IMR-90 (cell line): Measurements from ENCODE around the gene GNG12. TPM values are rescaled to one million over a fixed set of nuclear protein-coding genes. Genes with fewer than 3 reads are reported as not detected.

ENCODE experiments used
- ATAC-seq: fragments of 200-7000 bp; cut with Tn5 transposase; 2 replicates; pipeline ENCODE4 v1.9.1; 2020; ENCODE audit warnings: low read depth, mild to moderate bottlenecking, moderate library complexity
- BruUV-seq: library from RNA; stranded (reverse); fragments of 400-500 nt; replicated peaks from 2 replicates; lab custom pipeline; 2021; lab: Mats Ljungman, UMichigan
- CTCF ChIA-PET: fragments of 300-600 bp; formaldehyde crosslinking; extraction: SDS; loops from one replicate; lab custom pipeline; 2021; ENCODE audit warnings: antibody characterized with exemption; lab: Yijun Ruan, JAX
- POLR2A ChIA-PET: fragments of 300-600 bp; sonication (Branson Sonifier 250); formaldehyde crosslinking; loops from one replicate; lab custom pipeline; 2022; ENCODE audit warnings: antibody characterized with exemption; ENCODE audit not compliant: unreplicated experiment; lab: Charles Lee
- DNase-seq: peaks from one replicate; pipeline ENCODE4 v3.0.0; 2013
- H2AFZ ChIP-seq: replicated peaks from 2 replicates; pipeline ENCODE3; 2013; ENCODE audit warnings: low read length, mild to moderate bottlenecking; ENCODE audit not compliant: poor library complexity
- H2AK5ac ChIP-seq: 2 replicates; pipeline ENCODE4 v1.6.1; 2013; ENCODE audit warnings: low read depth, low read length, inconsistent platforms
- H2AK9ac ChIP-seq: replicated peaks from 2 replicates; pipeline ENCODE3; 2013; ENCODE audit warnings: mild to moderate bottlenecking, low read depth, low read length, moderate library complexity; ENCODE audit not compliant: poor library complexity
- H2BK120ac ChIP-seq: 2 replicates; pipeline ENCODE4 v1.6.1; 2013; ENCODE audit warnings: low read depth, low read length, inconsistent platforms
- H2BK15ac ChIP-seq: 3 replicates; pipeline ENCODE4 v1.6.1; 2013; ENCODE audit warnings: low read depth, low read length, inconsistent platforms
- H2BK20ac ChIP-seq: 2 replicates; pipeline ENCODE4 v1.6.1; 2013; ENCODE audit warnings: low read depth, mild to moderate bottlenecking, inconsistent platforms, low read length, moderate library complexity
- H2BK5ac ChIP-seq: 2 replicates; pipeline ENCODE4 v1.6.1; 2013; ENCODE audit warnings: mild to moderate bottlenecking, low read depth, low read length, inconsistent platforms; ENCODE audit not compliant: poor library complexity, severe bottlenecking
- H3K14ac ChIP-seq: replicated peaks from 2 replicates; pipeline ENCODE4 v1.6.1; 2013; ENCODE audit warnings: low read depth, low read length, inconsistent platforms
- H3K18ac ChIP-seq: 2 replicates; pipeline ENCODE4 v1.6.1; 2013; ENCODE audit warnings: low read depth, low read length, control low read depth
- H3K23ac ChIP-seq: 2 replicates; pipeline ENCODE4 v1.6.1; 2013; ENCODE audit warnings: low read depth, low read length, inconsistent platforms
- H3K27ac ChIP-seq: 2 replicates; pipeline ENCODE4 v1.5.1; 2013; ENCODE audit warnings: mild to moderate bottlenecking, control low read depth, low read length; ENCODE audit not compliant: insufficient read depth
- H3K27me3 ChIP-seq: 2 replicates; pipeline ENCODE4 v1.6.1; 2013; ENCODE audit warnings: low read length; ENCODE audit not compliant: control insufficient read depth, insufficient read depth
- H3K36me3 ChIP-seq: 2 replicates; pipeline ENCODE4 v1.6.1; 2013; ENCODE audit warnings: low read length, mixed read lengths; ENCODE audit not compliant: control insufficient read depth, insufficient read depth
- H3K4ac ChIP-seq: 2 replicates; pipeline ENCODE4 v1.6.1; 2013; ENCODE audit warnings: low read depth, low read length, inconsistent platforms
- H3K4me1 ChIP-seq: 2 replicates; pipeline ENCODE4 v1.6.1; 2013; ENCODE audit warnings: low read length, mixed read lengths; ENCODE audit not compliant: control insufficient read depth, insufficient read depth
- H3K4me2 ChIP-seq: 2 replicates; pipeline ENCODE4 v1.6.1; 2013; ENCODE audit warnings: low read depth, mild to moderate bottlenecking, control low read depth, low read length, moderate library complexity
- H3K4me3 ChIP-seq: 2 replicates; pipeline ENCODE4 v1.5.1; 2013; ENCODE audit warnings: low read depth, mild to moderate bottlenecking, control low read depth, low read length, moderate library complexity; ENCODE audit not compliant: insufficient read depth
- H3K56ac ChIP-seq: 2 replicates; pipeline ENCODE4 v1.6.1; 2013; ENCODE audit warnings: low read length, inconsistent platforms; ENCODE audit not compliant: insufficient read depth; ENCODE audit errors: extremely low read depth
- H3K79me1 ChIP-seq, 2 experiments: 2 replicates each; pipeline ENCODE4 v1.6.1; 2013; ENCODE audit warnings: low read length in 2 of 2, inconsistent platforms in 1 of 2, low read depth in 1 of 2
- H3K9ac ChIP-seq: 2 replicates; pipeline ENCODE4 v1.6.1; 2013; ENCODE audit warnings: low read depth, low read length, control low read depth
- H3K9me1 ChIP-seq: 2 replicates; pipeline ENCODE4 v1.6.1; 2013; ENCODE audit warnings: low read length, inconsistent platforms; ENCODE audit not compliant: insufficient read depth
- H3K9me3 ChIP-seq: 2 replicates; pipeline ENCODE4 v1.6.1; 2013; ENCODE audit warnings: low read length; ENCODE audit not compliant: control insufficient read depth, insufficient read depth
- H4K20me1 ChIP-seq: 2 replicates; pipeline ENCODE4 v1.6.1; 2013; ENCODE audit warnings: low read length, inconsistent platforms; ENCODE audit not compliant: insufficient read depth
- H4K5ac ChIP-seq: 2 replicates; pipeline ENCODE4 v1.6.1; 2013; ENCODE audit warnings: mild to moderate bottlenecking, low read depth, low read length, control low read depth
- H4K8ac ChIP-seq, 2 experiments: 2 replicates each; pipeline ENCODE4 v1.6.1; 2013; ENCODE audit warnings: low read depth in 2 of 2, low read length in 2 of 2, control low read depth in 1 of 2, inconsistent platforms in 1 of 2
- H4K91ac ChIP-seq: 2 replicates; pipeline ENCODE4 v1.6.1; 2013; ENCODE audit warnings: low read depth, low read length, inconsistent platforms; ENCODE audit not compliant: insufficient read depth
- BHLHE40 ChIP-seq: fragments of 150-350 bp; IDR thresholded peaks from 2 replicates; pipeline ENCODE4 v1.6.1; 2016; ENCODE audit warnings: mild to moderate bottlenecking, low read depth, low read length
- CEBPB ChIP-seq: IDR thresholded peaks from 2 replicates; pipeline ENCODE4 v1.6.1; 2012; ENCODE audit warnings: low read depth, low read length, improper control_type of control experiment
- CTCF ChIP-seq: conservative IDR thresholded peaks from 2 replicates; pipeline ENCODE4 v1.5.1; 2012; ENCODE audit warnings: mild to moderate bottlenecking, low read depth, low read length, improper control_type of control experiment
- ELK1 ChIP-seq: fragments of 150-350 bp; IDR thresholded peaks from 2 replicates; pipeline ENCODE4 v1.6.1; 2016; ENCODE audit warnings: low read depth, mild to moderate bottlenecking, low read length, moderate library complexity, borderline replicate concordance
- RAD21 ChIP-seq: IDR thresholded peaks from 2 replicates; pipeline ENCODE4 v1.6.1; 2012; ENCODE audit warnings: low read length, improper control_type of control experiment
- SMC3 ChIP-seq: fragments of 150-350 bp; IDR thresholded peaks from 2 replicates; pipeline ENCODE4 v1.6.1; 2016; ENCODE audit warnings: low read depth, mild to moderate bottlenecking, antibody characterized with exemption, low read length, moderate library complexity
- WGBS, 2 experiments: methylation state at CpG; one replicate each; pipeline versions ENCODE4 v1.1.5 to v1.1.7; 2013; ENCODE audit warnings: missing lambda C conversion rate in 2 of 2; ENCODE audit not compliant: insufficient read length in 1 of 2; ENCODE audit errors: extremely low coverage in 2 of 2; 5-methylcytosine and 5-hydroxymethylcytosine counted together
- dilution Hi-C: fragments of 300-500 bp; cut with HindIII; formaldehyde crosslinking; loops from one replicate; pipeline ENCODE4 v1.14.3; 2018; ENCODE audit warnings: low sequenced_read_pairs; ENCODE audit not compliant: unreplicated experiment
- in situ Hi-C: fragments of 300-500 bp; cut with MboI; formaldehyde crosslinking; loops from 3 replicates; pipeline ENCODE4 v1.14.3; 2019; ENCODE audit warnings: low sequenced_read_pairs, inconsistent platforms, mixed read lengths
- intact Hi-C: fragments of 100-400 bp; cut with micrococcal nuclease; formaldehyde crosslinking; loops from 2 replicates; pipeline ENCODE4 v1.10.0; 2022
- polyA plus RNA-seq, 3 experiments: library from polyadenylated mRNA; depleted of rRNA; stranded (reverse); fragments of >200 nt; gene quantifications; 2 replicates each; pipeline ENCODE4 v1.2.3, GENCODE V29; 2012; ENCODE audit warnings: low replicate concordance in 1 of 3
- total RNA-seq: library from RNA; depleted of rRNA; stranded (reverse); fragments of >200 nt; gene quantifications from 2 replicates; pipeline ENCODE4 v1.2.3, GENCODE V29; 2012

GNG12 gene
- total and polyA plus RNA-seq, 2 of the 4 experiments (the other 2 are of a cell fraction), result 92.3 to 132 TPM

GRCh38 chr1:67741736-67742135, 91.5 kb downstream of the GNG12 start:
- dilution Hi-C loops, result no loop called here
- Histone ChIP-seq H3K14ac (no peak overlapping the region; the same call in 1 of the 2 replicates), H2BK20ac (no peak overlapping the region), H2AK9ac (no peak overlapping the region), H3K4me2 (no peak overlapping the region), H3K27ac (no peak overlapping the region), H3K56ac (no peak overlapping the region), H3K4me3 (no peak overlapping the region), H3K9me1 (peaks cover 34% of the 10 kb centered on the region), H3K4ac (no peak overlapping the region), H4K20me1 (no peaks in the 10 kb centered on the region), H2BK15ac (no peak overlapping the region), H2AK5ac (no peak overlapping the region), H2AFZ (no peak overlapping the region), H4K8ac (no peak overlapping the region), H2BK5ac (no peak overlapping the region), H4K5ac (no peak overlapping the region), H3K79me1 (peaks cover 58 to 77% of the 10 kb centered on the region in 2 experiments), H4K91ac (no peak overlapping the region), H3K18ac (no peak overlapping the region), H3K36me3 (peaks cover 1% of the 10 kb centered on the region; the same call in 1 of the 2 replicates), H2BK120ac (0 out of 2 replicates have a peak overlapping the region, but pooled peaks have one; percentile 15), H3K4me1 (peaks cover 8% of the 10 kb centered on the region), H3K9me3 (no peaks in the 10 kb centered on the region), H3K23ac (no peak overlapping the region), H3K27me3 (no peaks in the 10 kb centered on the region), H3K9ac (no peak overlapping the region)
- no peak for ATAC-seq
- ChIA-PET POLR2A (no interaction called here), CTCF (interaction anchor here (1.2 kb wide), 1 partner anchor 45 kb away, joined by 3 read pairs; no protein-coding TSS in a partner anchor)
- DNase-seq, result no peak
- no TSS peak for BruUV-seq
- in situ Hi-C loops, result no loop called here
- TF ChIP-seq BHLHE40 (no peak), CEBPB (no peak), CTCF (no peak), SMC3 (no peak), ELK1 (no peak), RAD21 (no peak)
- no CpG with 5 or more reads among the region's 1 CpG for WGBS, 2 experiments
- intact Hi-C loops, result no loop called here
